WTC11 (cell line): ENCODE measurements around the gene ARHGEF17. TPM values are rescaled to one million over a fixed set of nuclear protein-coding genes. Genes with fewer than 3 reads are reported as not detected.
A peak's percentile ranks its signal among the peaks of the same experiment; 100 is the strongest.

Source experiments
- CREB1 ChIP-seq: sonication (generic); formaldehyde crosslinking; IDR thresholded peaks from 2 replicates; pipeline ENCODE4 v1.8.0; 2023; ENCODE audit warnings: mild to moderate bottlenecking, missing genetic modification reagents
- CREM ChIP-seq: sonication (generic); formaldehyde crosslinking; IDR thresholded peaks from 2 replicates; pipeline ENCODE4 v1.8.1; 2022; ENCODE audit warnings: mild to moderate bottlenecking, missing genetic modification reagents, moderate library complexity
- E2F4 ChIP-seq: sonication (generic); formaldehyde crosslinking; IDR thresholded peaks from 2 replicates; pipeline ENCODE4 v1.8.1; 2022; ENCODE audit warnings: low read depth, mild to moderate bottlenecking, moderate library complexity, missing genetic modification reagents, borderline replicate concordance
- FOXK1 ChIP-seq: sonication (generic); formaldehyde crosslinking; IDR thresholded peaks from 2 replicates; pipeline ENCODE4 v1.8.0; 2022; ENCODE audit warnings: mild to moderate bottlenecking, moderate library complexity, missing genetic modification reagents
- GTF2I ChIP-seq: fragments of 250-450 bp; sonication (Bioruptor Pico); conservative IDR thresholded peaks from 2 replicates; pipeline ENCODE4 v1.4.0; 2021; ENCODE audit warnings: mild to moderate bottlenecking
- MAX ChIP-seq: sonication (generic); formaldehyde crosslinking; IDR thresholded peaks from 2 replicates; pipeline ENCODE4 v1.8.0; 2022; ENCODE audit warnings: mild to moderate bottlenecking, missing genetic modification reagents
- MYBL2 ChIP-seq: sonication (generic); formaldehyde crosslinking; IDR thresholded peaks from 2 replicates; pipeline ENCODE4 v1.8.1; 2023; ENCODE audit warnings: mild to moderate bottlenecking, moderate library complexity, missing genetic modification reagents
- NFATC4 ChIP-seq: fragments of 250-450 bp; sonication (Bioruptor Pico); IDR thresholded peaks from 2 replicates; pipeline ENCODE4 v1.9.0; 2021; ENCODE audit warnings: mild to moderate bottlenecking
- OVOL2 ChIP-seq: fragments of 250-450 bp; sonication (Bioruptor Pico); IDR thresholded peaks from 2 replicates; pipeline ENCODE4 v1.9.0; 2021; ENCODE audit warnings: mild to moderate bottlenecking, borderline replicate concordance
- PRDM15 ChIP-seq: sonication (generic); formaldehyde crosslinking; IDR thresholded peaks from 2 replicates; pipeline ENCODE4 v1.8.0; 2022; ENCODE audit warnings: missing genetic modification reagents
- PREB ChIP-seq: sonication (generic); formaldehyde crosslinking; IDR thresholded peaks from 2 replicates; pipeline ENCODE4 v1.8.1; 2022; ENCODE audit warnings: mild to moderate bottlenecking, missing genetic modification reagents, moderate library complexity, borderline replicate concordance
- SP1 ChIP-seq: sonication (generic); formaldehyde crosslinking; conservative IDR thresholded peaks from 2 replicates; pipeline ENCODE4 v1.8.1; 2022; ENCODE audit warnings: missing genetic modification reagents
- ZNF416 ChIP-seq: fragments of 250-450 bp; sonication (Bioruptor Pico); IDR thresholded peaks from 2 replicates; pipeline ENCODE4 v1.9.0; 2021; ENCODE audit warnings: mild to moderate bottlenecking, inconsistent platforms
- ZNF423 ChIP-seq: fragments of 250-450 bp; sonication (Bioruptor Pico); IDR thresholded peaks from 2 replicates; pipeline ENCODE4 v2.1.2; 2022; ENCODE audit warnings: mild to moderate bottlenecking, moderate library complexity
- total RNA-seq: library from RNA; stranded (reverse); gene quantifications from 3 replicates; pipeline ENCODE4 v1.2.3, GENCODE V29; 2021
- TF ChIP-seq, protein P1 (sequence below): fragments of 250-450 bp; sonication (Bioruptor Pico); IDR thresholded peaks from 2 replicates; pipeline ENCODE4 v1.9.0; 2021; ENCODE audit warnings: moderate library complexity, mild to moderate bottlenecking, inconsistent platforms, borderline replicate concordance
- TF ChIP-seq, protein P2 (sequence below): sonication (generic); formaldehyde crosslinking; IDR thresholded peaks from 2 replicates; pipeline ENCODE4 v1.8.1; 2023; ENCODE audit warnings: mild to moderate bottlenecking, missing genetic modification reagents, borderline replicate concordance
- TF ChIP-seq, protein P3 (sequence below): fragments of 200-600 bp; IDR thresholded peaks from 2 replicates; pipeline ENCODE4 v1.8.0; 2022; ENCODE audit warnings: antibody characterized with exemption
- TF ChIP-seq, protein P4 (sequence below): sonication (generic); formaldehyde crosslinking; IDR thresholded peaks from 2 replicates; pipeline ENCODE4 v1.8.1; 2022; ENCODE audit warnings: mild to moderate bottlenecking, moderate library complexity, missing genetic modification reagents
- TF ChIP-seq, protein P5 (sequence below): fragments of 250-450 bp; sonication (Bioruptor Pico); IDR thresholded peaks from 2 replicates; pipeline ENCODE4 v1.8.0; 2021; ENCODE audit warnings: mild to moderate bottlenecking

The ARHGEF17 gene
- total RNA-seq, 1 experiment from 2014 or later, result 18.2 TPM

DNA sequence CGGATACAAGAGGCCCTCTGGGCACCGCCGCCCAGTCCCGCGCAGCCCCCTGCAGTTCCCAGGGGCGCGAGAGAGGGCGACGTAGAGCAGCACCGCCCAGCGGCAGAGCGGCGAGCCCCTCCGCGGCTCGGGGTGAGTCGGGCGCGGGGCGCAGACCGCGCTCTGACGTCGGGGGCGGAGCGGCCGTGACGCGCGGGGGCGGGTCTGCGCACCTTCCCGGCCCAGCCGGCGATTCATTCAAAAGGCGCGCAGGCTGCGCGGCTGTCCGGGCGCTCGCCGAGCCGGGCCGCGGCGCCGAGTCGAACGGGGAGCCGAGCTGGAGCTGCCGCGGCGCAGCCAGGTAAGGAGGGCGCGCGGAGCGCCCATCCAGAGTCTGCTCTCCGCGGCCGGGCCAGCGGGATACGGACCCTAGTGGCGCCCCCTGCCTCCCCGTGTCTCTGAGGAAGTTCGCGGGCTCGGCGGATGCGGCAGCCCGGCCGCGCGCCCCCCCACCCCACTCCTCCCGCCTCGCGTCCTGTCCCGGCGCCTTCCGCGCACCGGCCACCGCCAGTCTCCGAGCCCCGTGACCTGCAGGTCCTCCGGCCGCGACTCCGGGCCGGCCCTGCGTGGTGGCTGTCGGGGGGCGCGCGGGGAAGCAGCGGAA, 68.2 kb downstream of the ARHGEF17 start, which contains the start of gene RELT (continued):
- TF ChIP-seq OVOL2 (CRISPR knock-in tag) (no peak), E2F4 (no peak; the same call in 1 of the 2 replicates), GTF2I (no peak), PRDM15 (CRISPR knock-in tag) (no peak), MAX (CRISPR knock-in tag) (peak; percentile 21; the same call in 1 of the 2 replicates), CREB1 (CRISPR knock-in tag) (no peak), FOXK1 (CRISPR knock-in tag) (peak; percentile 73), ZNF423 (CRISPR knock-in tag) (no peak), SP1 (CRISPR knock-in tag) (peak; percentile 90), NFATC4 (no peak), ZNF416 (CRISPR knock-in tag) (no peak), MYBL2 (peak; percentile 52; the same call in 1 of the 2 replicates), PREB (CRISPR knock-in tag) (no peak), CREM (peak; percentile 53; the same call in 1 of the 2 replicates)
- TF ChIP-seq, protein P1, sequence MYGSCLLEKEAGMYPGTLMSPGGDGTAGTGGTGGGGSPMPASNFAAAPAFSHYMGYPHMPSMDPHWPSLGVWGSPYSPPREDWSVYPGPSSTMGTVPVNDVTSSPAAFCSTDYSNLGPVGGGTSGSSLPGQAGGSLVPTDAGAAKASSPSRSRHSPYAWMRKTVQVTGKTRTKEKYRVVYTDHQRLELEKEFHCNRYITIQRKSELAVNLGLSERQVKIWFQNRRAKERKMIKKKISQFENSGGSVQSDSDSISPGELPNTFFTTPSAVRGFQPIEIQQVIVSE (CRISPR knock-in tag), result no peak
- TF ChIP-seq, protein P2, sequence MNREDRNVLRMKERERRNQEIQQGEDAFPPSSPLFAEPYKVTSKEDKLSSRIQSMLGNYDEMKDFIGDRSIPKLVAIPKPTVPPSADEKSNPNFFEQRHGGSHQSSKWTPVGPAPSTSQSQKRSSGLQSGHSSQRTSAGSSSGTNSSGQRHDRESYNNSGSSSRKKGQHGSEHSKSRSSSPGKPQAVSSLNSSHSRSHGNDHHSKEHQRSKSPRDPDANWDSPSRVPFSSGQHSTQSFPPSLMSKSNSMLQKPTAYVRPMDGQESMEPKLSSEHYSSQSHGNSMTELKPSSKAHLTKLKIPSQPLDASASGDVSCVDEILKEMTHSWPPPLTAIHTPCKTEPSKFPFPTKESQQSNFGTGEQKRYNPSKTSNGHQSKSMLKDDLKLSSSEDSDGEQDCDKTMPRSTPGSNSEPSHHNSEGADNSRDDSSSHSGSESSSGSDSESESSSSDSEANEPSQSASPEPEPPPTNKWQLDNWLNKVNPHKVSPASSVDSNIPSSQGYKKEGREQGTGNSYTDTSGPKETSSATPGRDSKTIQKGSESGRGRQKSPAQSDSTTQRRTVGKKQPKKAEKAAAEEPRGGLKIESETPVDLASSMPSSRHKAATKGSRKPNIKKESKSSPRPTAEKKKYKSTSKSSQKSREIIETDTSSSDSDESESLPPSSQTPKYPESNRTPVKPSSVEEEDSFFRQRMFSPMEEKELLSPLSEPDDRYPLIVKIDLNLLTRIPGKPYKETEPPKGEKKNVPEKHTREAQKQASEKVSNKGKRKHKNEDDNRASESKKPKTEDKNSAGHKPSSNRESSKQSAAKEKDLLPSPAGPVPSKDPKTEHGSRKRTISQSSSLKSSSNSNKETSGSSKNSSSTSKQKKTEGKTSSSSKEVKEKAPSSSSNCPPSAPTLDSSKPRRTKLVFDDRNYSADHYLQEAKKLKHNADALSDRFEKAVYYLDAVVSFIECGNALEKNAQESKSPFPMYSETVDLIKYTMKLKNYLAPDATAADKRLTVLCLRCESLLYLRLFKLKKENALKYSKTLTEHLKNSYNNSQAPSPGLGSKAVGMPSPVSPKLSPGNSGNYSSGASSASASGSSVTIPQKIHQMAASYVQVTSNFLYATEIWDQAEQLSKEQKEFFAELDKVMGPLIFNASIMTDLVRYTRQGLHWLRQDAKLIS (CRISPR knock-in tag), result no peak
- TF ChIP-seq, protein P3, sequence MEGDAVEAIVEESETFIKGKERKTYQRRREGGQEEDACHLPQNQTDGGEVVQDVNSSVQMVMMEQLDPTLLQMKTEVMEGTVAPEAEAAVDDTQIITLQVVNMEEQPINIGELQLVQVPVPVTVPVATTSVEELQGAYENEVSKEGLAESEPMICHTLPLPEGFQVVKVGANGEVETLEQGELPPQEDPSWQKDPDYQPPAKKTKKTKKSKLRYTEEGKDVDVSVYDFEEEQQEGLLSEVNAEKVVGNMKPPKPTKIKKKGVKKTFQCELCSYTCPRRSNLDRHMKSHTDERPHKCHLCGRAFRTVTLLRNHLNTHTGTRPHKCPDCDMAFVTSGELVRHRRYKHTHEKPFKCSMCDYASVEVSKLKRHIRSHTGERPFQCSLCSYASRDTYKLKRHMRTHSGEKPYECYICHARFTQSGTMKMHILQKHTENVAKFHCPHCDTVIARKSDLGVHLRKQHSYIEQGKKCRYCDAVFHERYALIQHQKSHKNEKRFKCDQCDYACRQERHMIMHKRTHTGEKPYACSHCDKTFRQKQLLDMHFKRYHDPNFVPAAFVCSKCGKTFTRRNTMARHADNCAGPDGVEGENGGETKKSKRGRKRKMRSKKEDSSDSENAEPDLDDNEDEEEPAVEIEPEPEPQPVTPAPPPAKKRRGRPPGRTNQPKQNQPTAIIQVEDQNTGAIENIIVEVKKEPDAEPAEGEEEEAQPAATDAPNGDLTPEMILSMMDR, result peak; percentile 71
- TF ChIP-seq, protein P4, sequence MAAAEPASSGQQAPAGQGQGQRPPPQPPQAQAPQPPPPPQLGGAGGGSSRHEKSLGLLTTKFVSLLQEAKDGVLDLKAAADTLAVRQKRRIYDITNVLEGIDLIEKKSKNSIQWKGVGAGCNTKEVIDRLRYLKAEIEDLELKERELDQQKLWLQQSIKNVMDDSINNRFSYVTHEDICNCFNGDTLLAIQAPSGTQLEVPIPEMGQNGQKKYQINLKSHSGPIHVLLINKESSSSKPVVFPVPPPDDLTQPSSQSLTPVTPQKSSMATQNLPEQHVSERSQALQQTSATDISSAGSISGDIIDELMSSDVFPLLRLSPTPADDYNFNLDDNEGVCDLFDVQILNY (CRISPR knock-in tag), result peak; percentile 58; the same call in 1 of the 2 replicates
- TF ChIP-seq, protein P5, sequence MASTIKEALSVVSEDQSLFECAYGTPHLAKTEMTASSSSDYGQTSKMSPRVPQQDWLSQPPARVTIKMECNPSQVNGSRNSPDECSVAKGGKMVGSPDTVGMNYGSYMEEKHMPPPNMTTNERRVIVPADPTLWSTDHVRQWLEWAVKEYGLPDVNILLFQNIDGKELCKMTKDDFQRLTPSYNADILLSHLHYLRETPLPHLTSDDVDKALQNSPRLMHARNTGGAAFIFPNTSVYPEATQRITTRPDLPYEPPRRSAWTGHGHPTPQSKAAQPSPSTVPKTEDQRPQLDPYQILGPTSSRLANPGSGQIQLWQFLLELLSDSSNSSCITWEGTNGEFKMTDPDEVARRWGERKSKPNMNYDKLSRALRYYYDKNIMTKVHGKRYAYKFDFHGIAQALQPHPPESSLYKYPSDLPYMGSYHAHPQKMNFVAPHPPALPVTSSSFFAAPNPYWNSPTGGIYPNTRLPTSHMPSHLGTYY (CRISPR knock-in tag), result no peak
